Measurements from ENCODE around the gene RIC3. TPM values are rescaled to one million over a fixed set of nuclear protein-coding genes. Genes with fewer than 3 reads are reported as not detected.

RIC3 gene
- total and polyA plus RNA-seq, 2 of the 8 experiments (the other 6 are each of a cell fraction or from before 2014, with no cell fraction given), result 6.4 to 15.5 TPM

DNA sequence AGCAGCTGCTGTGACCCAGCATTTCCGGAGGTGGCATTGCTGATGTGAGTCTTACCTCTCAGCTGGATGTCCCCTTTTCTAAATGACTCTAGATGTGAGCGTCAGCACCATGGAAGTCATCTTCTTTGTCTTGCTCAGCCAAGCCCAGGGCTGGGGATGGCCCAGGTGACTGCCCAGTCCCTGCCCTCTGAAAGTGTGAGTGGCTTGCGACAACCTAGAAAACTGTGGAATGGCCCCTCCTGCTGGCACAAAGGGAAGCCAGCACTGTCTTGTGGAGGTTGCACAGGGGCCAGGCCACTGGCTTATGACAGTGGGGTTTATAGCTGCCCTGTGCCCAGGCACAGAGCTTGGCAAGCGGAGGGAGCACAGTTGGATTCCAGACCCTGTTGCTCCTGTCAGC is 81.6 kb downstream of the RIC3 start (continued):
- TF ChIP-seq, protein P1, sequence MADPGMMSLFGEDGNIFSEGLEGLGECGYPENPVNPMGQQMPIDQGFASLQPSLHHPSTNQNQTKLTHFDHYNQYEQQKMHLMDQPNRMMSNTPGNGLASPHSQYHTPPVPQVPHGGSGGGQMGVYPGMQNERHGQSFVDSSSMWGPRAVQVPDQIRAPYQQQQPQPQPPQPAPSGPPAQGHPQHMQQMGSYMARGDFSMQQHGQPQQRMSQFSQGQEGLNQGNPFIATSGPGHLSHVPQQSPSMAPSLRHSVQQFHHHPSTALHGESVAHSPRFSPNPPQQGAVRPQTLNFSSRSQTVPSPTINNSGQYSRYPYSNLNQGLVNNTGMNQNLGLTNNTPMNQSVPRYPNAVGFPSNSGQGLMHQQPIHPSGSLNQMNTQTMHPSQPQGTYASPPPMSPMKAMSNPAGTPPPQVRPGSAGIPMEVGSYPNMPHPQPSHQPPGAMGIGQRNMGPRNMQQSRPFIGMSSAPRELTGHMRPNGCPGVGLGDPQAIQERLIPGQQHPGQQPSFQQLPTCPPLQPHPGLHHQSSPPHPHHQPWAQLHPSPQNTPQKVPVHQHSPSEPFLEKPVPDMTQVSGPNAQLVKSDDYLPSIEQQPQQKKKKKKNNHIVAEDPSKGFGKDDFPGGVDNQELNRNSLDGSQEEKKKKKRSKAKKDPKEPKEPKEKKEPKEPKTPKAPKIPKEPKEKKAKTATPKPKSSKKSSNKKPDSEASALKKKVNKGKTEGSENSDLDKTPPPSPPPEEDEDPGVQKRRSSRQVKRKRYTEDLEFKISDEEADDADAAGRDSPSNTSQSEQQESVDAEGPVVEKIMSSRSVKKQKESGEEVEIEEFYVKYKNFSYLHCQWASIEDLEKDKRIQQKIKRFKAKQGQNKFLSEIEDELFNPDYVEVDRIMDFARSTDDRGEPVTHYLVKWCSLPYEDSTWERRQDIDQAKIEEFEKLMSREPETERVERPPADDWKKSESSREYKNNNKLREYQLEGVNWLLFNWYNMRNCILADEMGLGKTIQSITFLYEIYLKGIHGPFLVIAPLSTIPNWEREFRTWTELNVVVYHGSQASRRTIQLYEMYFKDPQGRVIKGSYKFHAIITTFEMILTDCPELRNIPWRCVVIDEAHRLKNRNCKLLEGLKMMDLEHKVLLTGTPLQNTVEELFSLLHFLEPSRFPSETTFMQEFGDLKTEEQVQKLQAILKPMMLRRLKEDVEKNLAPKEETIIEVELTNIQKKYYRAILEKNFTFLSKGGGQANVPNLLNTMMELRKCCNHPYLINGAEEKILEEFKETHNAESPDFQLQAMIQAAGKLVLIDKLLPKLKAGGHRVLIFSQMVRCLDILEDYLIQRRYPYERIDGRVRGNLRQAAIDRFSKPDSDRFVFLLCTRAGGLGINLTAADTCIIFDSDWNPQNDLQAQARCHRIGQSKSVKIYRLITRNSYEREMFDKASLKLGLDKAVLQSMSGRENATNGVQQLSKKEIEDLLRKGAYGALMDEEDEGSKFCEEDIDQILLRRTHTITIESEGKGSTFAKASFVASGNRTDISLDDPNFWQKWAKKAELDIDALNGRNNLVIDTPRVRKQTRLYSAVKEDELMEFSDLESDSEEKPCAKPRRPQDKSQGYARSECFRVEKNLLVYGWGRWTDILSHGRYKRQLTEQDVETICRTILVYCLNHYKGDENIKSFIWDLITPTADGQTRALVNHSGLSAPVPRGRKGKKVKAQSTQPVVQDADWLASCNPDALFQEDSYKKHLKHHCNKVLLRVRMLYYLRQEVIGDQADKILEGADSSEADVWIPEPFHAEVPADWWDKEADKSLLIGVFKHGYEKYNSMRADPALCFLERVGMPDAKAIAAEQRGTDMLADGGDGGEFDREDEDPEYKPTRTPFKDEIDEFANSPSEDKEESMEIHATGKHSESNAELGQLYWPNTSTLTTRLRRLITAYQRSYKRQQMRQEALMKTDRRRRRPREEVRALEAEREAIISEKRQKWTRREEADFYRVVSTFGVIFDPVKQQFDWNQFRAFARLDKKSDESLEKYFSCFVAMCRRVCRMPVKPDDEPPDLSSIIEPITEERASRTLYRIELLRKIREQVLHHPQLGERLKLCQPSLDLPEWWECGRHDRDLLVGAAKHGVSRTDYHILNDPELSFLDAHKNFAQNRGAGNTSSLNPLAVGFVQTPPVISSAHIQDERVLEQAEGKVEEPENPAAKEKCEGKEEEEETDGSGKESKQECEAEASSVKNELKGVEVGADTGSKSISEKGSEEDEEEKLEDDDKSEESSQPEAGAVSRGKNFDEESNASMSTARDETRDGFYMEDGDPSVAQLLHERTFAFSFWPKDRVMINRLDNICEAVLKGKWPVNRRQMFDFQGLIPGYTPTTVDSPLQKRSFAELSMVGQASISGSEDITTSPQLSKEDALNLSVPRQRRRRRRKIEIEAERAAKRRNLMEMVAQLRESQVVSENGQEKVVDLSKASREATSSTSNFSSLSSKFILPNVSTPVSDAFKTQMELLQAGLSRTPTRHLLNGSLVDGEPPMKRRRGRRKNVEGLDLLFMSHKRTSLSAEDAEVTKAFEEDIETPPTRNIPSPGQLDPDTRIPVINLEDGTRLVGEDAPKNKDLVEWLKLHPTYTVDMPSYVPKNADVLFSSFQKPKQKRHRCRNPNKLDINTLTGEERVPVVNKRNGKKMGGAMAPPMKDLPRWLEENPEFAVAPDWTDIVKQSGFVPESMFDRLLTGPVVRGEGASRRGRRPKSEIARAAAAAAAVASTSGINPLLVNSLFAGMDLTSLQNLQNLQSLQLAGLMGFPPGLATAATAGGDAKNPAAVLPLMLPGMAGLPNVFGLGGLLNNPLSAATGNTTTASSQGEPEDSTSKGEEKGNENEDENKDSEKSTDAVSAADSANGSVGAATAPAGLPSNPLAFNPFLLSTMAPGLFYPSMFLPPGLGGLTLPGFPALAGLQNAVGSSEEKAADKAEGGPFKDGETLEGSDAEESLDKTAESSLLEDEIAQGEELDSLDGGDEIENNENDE (IDR thresholded peaks at IDR 0.05; ENCODE audit: insufficient replicate concordance, low read length), result no peak
- TF ChIP-seq POLR2A (IDR thresholded peaks at IDR 0.05; ENCODE audit: control extremely low read depth in 1 of 2, low read depth in 2 of 2, low read length in 2 of 2), result no peak
- TF ChIP-seq KDM5A (IDR thresholded peaks at IDR 0.05; ENCODE audit: low read length), result no peak
